ENCODE results near the gene FGF2.
"Not testable (repeated sequence)": the region's sequence is repeated elsewhere in the genome, so short reads cannot be mapped to it uniquely, and the experiment has no call there.

Gene FGF2

DNA sequence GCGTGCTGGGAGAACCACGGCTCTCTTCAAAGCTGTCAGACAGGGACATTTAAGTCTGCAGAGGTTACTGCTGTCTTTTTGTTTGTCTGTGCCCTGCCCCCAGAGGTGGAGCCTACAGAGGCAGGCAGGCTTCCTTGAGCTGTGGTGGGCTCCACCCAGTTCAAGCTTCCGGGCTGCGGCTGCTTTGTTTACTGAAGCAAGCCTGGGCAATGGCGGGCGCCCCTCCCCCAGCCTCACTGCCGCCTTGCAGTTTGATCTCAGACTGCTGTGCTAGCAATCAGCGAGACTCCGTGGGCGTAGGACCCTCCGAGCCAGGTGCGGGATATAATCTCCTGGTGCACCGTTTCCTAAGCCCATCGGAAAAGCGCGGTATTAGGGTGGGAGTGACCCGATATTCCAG is 118.5 kb downstream of the FGF2 start:
- not testable (repeated sequence) for DNase-seq

DNA sequence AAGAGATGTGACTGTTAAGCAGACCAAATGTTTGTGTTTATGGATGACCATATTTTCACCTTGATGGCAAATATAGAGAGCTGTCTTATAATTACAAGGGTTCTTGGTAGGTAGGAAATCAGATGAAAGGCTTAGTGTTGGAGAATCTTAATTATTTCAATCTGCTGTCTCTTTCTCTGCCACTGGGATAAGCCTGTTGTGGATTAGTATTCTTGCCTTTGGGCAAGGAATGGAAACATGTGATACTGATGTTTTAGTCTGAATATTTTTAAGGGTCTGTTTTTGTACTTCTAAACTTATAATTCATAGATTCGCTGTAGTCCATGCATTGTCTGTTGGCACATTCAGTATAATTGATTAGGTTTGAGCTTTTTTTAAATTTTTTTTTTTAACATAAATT is 119.5 kb downstream of the FGF2 start:
- no peak for DNase-seq

Measured in NCI-H446 (cell line).